HUES48 (cell line): ENCODE data around the gene XPNPEP2.

Experiments
- H3K27ac ChIP-seq: one replicate; pipeline ENCODE4 v1.7.0; 2013; ENCODE audit warnings: low read depth, low read length, inconsistent platforms
- H3K27me3 ChIP-seq: 2 replicates; pipeline ENCODE4 v1.6.1; 2013; ENCODE audit warnings: mild to moderate bottlenecking, low read length; ENCODE audit not compliant: control insufficient read depth, insufficient read depth
- H3K36me3 ChIP-seq: 2 replicates; pipeline ENCODE4 v1.6.1; 2013; ENCODE audit warnings: low read length; ENCODE audit not compliant: control insufficient read depth, insufficient read depth
- H3K4me1 ChIP-seq: 2 replicates; pipeline ENCODE4 v1.6.1; 2013; ENCODE audit warnings: mild to moderate bottlenecking, low read length; ENCODE audit not compliant: control insufficient read depth, insufficient read depth
- H3K4me3 ChIP-seq: 2 replicates; pipeline ENCODE4 v1.5.1; 2013; ENCODE audit warnings: mild to moderate bottlenecking, low read depth, low read length
- H3K9ac ChIP-seq: 2 replicates; pipeline ENCODE4 v1.6.1; 2013; ENCODE audit warnings: mild to moderate bottlenecking, low read depth, low read length, moderate library complexity
- H3K9me3 ChIP-seq: 2 replicates; pipeline ENCODE4 v1.6.1; 2013; ENCODE audit warnings: low read length; ENCODE audit not compliant: control insufficient read depth, insufficient read depth

Gene XPNPEP2

GRCh38 chrX:129802863-129803262, 64.1 kb downstream of the XPNPEP2 start:
- Histone ChIP-seq H3K4me1 (no peaks in the 10 kb centered on the region), H3K27me3 (no peaks in the 10 kb centered on the region), H3K9me3 (no peaks in the 10 kb centered on the region), H3K9ac (no peak overlapping the region), H3K27ac (no peak overlapping the region), H3K36me3 (peaks cover 33% of the 10 kb centered on the region), H3K4me3 (no peak overlapping the region)

- H3K36me3 ChIP-seq: peaks cover 45% of the 10 kb centered on the region
- no peaks in the 10 kb centered on the region for H3K4me1 ChIP-seq
- H3K27ac ChIP-seq: no peak overlapping the region
- no peaks in the 10 kb centered on the region for H3K27me3 ChIP-seq
- H3K9me3 ChIP-seq: no peaks in the 10 kb centered on the region
- no peak overlapping the region for H3K9ac ChIP-seq
- no peak overlapping the region for H3K4me3 ChIP-seq
These were observed 66.0 kb downstream of the XPNPEP2 start for GRCh38 chrX:129804806-129805205.

- no peak overlapping the region for H3K27ac ChIP-seq
- H3K9ac ChIP-seq: no peak overlapping the region
- peaks cover 59% of the 10 kb centered on the region for H3K36me3 ChIP-seq
- no peak overlapping the region for H3K4me3 ChIP-seq
- H3K4me1 ChIP-seq: no peaks in the 10 kb centered on the region
- H3K9me3 ChIP-seq: no peaks in the 10 kb centered on the region
- H3K27me3 ChIP-seq: no peaks in the 10 kb centered on the region
These were observed 69.5 kb downstream of the XPNPEP2 start for GRCh38 chrX:129808158-129808828.

GRCh38 chrX:129808829-129809796, 70.3 kb downstream of the XPNPEP2 start:
- H3K36me3 ChIP-seq: peaks cover 61% of the 10 kb centered on the region
- H3K27me3 ChIP-seq: no peaks in the 10 kb centered on the region
- H3K9me3 ChIP-seq: no peaks in the 10 kb centered on the region
- no peak overlapping the region for H3K4me3 ChIP-seq
- H3K27ac ChIP-seq: no peak overlapping the region
- no peak overlapping the region for H3K9ac ChIP-seq
- H3K4me1 ChIP-seq: no peaks in the 10 kb centered on the region

GRCh38 chrX:129813662-129814368, 75.0 kb downstream of the XPNPEP2 start:
- no peaks in the 10 kb centered on the region for H3K27me3 ChIP-seq
- H3K36me3 ChIP-seq: peaks cover 46% of the 10 kb centered on the region
- no peaks in the 10 kb centered on the region for H3K9me3 ChIP-seq
- no peaks in the 10 kb centered on the region for H3K4me1 ChIP-seq
- H3K9ac ChIP-seq: no peak overlapping the region
- no peak overlapping the region for H3K27ac ChIP-seq
- no peak overlapping the region for H3K4me3 ChIP-seq

GRCh38 chrX:129818123-129818522, 79.3 kb downstream of the XPNPEP2 start:
- no peaks in the 10 kb centered on the region for H3K9me3 ChIP-seq
- H3K4me3 ChIP-seq: no peak overlapping the region
- no peaks in the 10 kb centered on the region for H3K27me3 ChIP-seq
- H3K36me3 ChIP-seq: peaks cover 24% of the 10 kb centered on the region
- no peak overlapping the region for H3K27ac ChIP-seq
- H3K4me1 ChIP-seq: no peaks in the 10 kb centered on the region
- no peak overlapping the region for H3K9ac ChIP-seq
